K562 (cell line): ENCODE data around the gene KDM5A. TPM values are rescaled to one million over a fixed set of nuclear protein-coding genes. Genes with fewer than 3 reads are reported as not detected.

Experiments used
- ARID4B ChIP-seq: sonication (generic); formaldehyde crosslinking; IDR thresholded peaks from 2 replicates; pipeline ENCODE4 v1.8.0; 2022; ENCODE audit warnings: mild to moderate bottlenecking, missing genetic modification reagents
- BCL6 ChIP-seq: fragments of 250-450 bp; sonication (Bioruptor Pico); IDR thresholded peaks from 2 replicates; pipeline ENCODE4 v1.4.0; 2020
- EHMT2 ChIP-seq: fragments of 450-650 bp; IDR thresholded peaks from 2 replicates; pipeline ENCODE4 v1.6.1; 2018; ENCODE audit warnings: antibody characterized with exemption
- FOXJ2 ChIP-seq: fragments of 200-800 bp; sonication (Bioruptor generic); IDR thresholded peaks from 2 replicates; pipeline ENCODE4 v1.6.1; 2016; ENCODE audit warnings: missing genetic modification characterization, missing compliant biosample characterization
- LARP7 ChIP-seq: fragments of 450-650 bp; IDR thresholded peaks from 2 replicates; pipeline ENCODE4 v1.6.1; 2016
- MNT ChIP-seq, 2 experiments: fragments of 450-650 bp; conservative IDR thresholded peaks; 2 replicates each; pipeline ENCODE4 v1.6.1; 2017; ENCODE audit warnings: mild to moderate bottlenecking in 2 of 2, moderate library complexity in 2 of 2
- NCOA2 ChIP-seq, 2 experiments: fragments of 450-650 bp; IDR thresholded peaks; 2 replicates each; pipeline ENCODE4 v1.6.1; 2018; ENCODE audit warnings: mild to moderate bottlenecking in 2 of 2, moderate library complexity in 1 of 2; ENCODE audit not compliant: partially characterized antibody in 2 of 2
- NR1H2 ChIP-seq: sonication (generic); formaldehyde crosslinking; IDR thresholded peaks from 2 replicates; pipeline ENCODE4 v1.4.0; 2020; ENCODE audit warnings: mild to moderate bottlenecking, missing genetic modification reagents
- SNRNP70 ChIP-seq: fragments of 200-400 bp; formaldehyde crosslinking; optimal IDR thresholded peaks from 2 replicates; pipeline ENCODE3; 2017; ENCODE audit warnings: low read depth, low read length
- SUPT5H ChIP-seq: fragments of 450-650 bp; IDR thresholded peaks from 2 replicates; pipeline ENCODE4 v1.6.1; 2016
- TBL1XR1 ChIP-seq, 2 experiments: IDR thresholded peaks; 2 replicates each; pipeline ENCODE4 v1.6.1; 2012; ENCODE audit warnings: improper control_type of control experiment in 2 of 2, low read length in 2 of 2, mild to moderate bottlenecking in 1 of 2
- TFAM ChIP-seq: fragments of 250-450 bp; sonication (Bioruptor Pico); conservative IDR thresholded peaks from 2 replicates; pipeline ENCODE4 v1.5.0; 2021; ENCODE audit warnings: mild to moderate bottlenecking, moderate library complexity
- YY1 ChIP-seq, 3 experiments: IDR thresholded peaks; 2 replicates each; pipeline ENCODE4 v1.6.1; 2011; ENCODE audit warnings: low read length in 2 of 3, mild to moderate bottlenecking in 2 of 3, moderate library complexity in 2 of 3, borderline replicate concordance in 1 of 3, control low read depth in 1 of 3, low read depth in 1 of 3; ENCODE audit not compliant: insufficient read depth in 3 of 3, insufficient replicate concordance in 2 of 3, control insufficient read depth in 1 of 3, insufficient read length in 1 of 3; ENCODE audit errors: extremely low read depth in 1 of 3
- ZNF263 ChIP-seq: sonication (generic); formaldehyde crosslinking; IDR thresholded peaks from 2 replicates; pipeline ENCODE4 v1.8.0; 2022; ENCODE audit warnings: mild to moderate bottlenecking, missing genetic modification reagents, borderline replicate concordance
- ZNF384 ChIP-seq: IDR thresholded peaks from 2 replicates; pipeline ENCODE4 v1.6.1; 2012; ENCODE audit warnings: low read depth, low read length, improper control_type of control experiment
- ZNF609 ChIP-seq: sonication (generic); formaldehyde crosslinking; IDR thresholded peaks from 2 replicates; pipeline ENCODE4 v1.8.1; 2023; ENCODE audit warnings: missing genetic modification reagents, mild to moderate bottlenecking, borderline replicate concordance
- ZNF785 ChIP-seq: fragments of 250-450 bp; sonication (Bioruptor Pico); IDR thresholded peaks from 2 replicates; pipeline ENCODE4 v1.4.0; 2020; ENCODE audit warnings: mild to moderate bottlenecking
- polyA plus RNA-seq, 8 experiments: library from polyadenylated mRNA; depleted of rRNA in 4 of 8; stranded (reverse) in 5 of 8; unstranded in 3 of 8; fragments of >200 nt; fragmentation: Nextera tagmentation in 2 of 8; fragmentation: Illumina TruSeq in 1 of 8; extraction: Ambion mirVana in 2 of 8; extraction: Trizol in 1 of 8; gene quantifications; 2 replicates each; pipeline versions ENCODE4 v1.2.1 to v1.2.3, GENCODE V29; 2011 to 2014; ENCODE audit warnings: inconsistent platforms in 1 of 8, missing spikeins in 1 of 8
- total RNA-seq, 7 experiments: library from RNA; depleted of rRNA in 6 of 7; stranded (reverse); fragments of >200 nt in 6 of 7; fragmentation: Illumina TruSeq in 2 of 7; extraction: Trizol in 2 of 7; gene quantifications; 2 replicates each; pipeline versions ENCODE4 v1.2.1 to v1.2.3, GENCODE V29; 2011 to 2021; ENCODE audit warnings: low replicate concordance in 1 of 7

Gene KDM5A
- total and polyA plus RNA-seq, 9 of the 15 experiments (the other 6 are each of a cell fraction or from before 2014, with no cell fraction given), result 5.5 to 35.1 (median 13.1) TPM

- TF ChIP-seq ZNF263 (CRISPR knock-in tag) (peak; percentile 96), ZNF384 (no peak), TFAM (CRISPR knock-in tag) (no peak), SUPT5H (peak; percentile 89), ZNF609 (CRISPR knock-in tag) (no peak), YY1 (IDR thresholded peaks at IDR 0.05; ENCODE audit: borderline replicate concordance in 1 of 3, control insufficient read depth in 1 of 3, extremely low read depth in 1 of 3, insufficient read depth in 3 of 3, insufficient read length in 1 of 3, insufficient replicate concordance in 2 of 3, low read depth in 1 of 3, low read length in 2 of 3) (peak in 2 of 3 experiments; percentile 37 to 61), ARID4B (no peak), LARP7 (no peak), FOXJ2 (tag) (no peak), BCL6 (CRISPR knock-in tag) (no peak), NR1H2 (CRISPR knock-in tag) (no peak), SNRNP70 (no peak), ZNF785 (CRISPR knock-in tag) (no peak), MNT (conservative IDR thresholded peaks at IDR 0.05) (peak; percentile 19 to 68; a peak in 2 of 4 replicates), TBL1XR1 (IDR thresholded peaks at IDR 0.05; ENCODE audit: low read length in 2 of 2) (no peak), EHMT2 (no peak), NCOA2 (IDR thresholded peaks at IDR 0.05; ENCODE audit: partially characterized antibody in 2 of 2) (no peak)
Measured at GRCh38 chr12:401235-402028, 12.3 kb upstream of the KDM5A start, which contains the start of gene CCDC77 (continued).
